ENCODE data around the gene RNF4.

- TF ChIP-seq CTCF (conservative IDR thresholded peaks at IDR 0.05; ENCODE audit: low read depth, low read length): no peak
- no peak for TF ChIP-seq EZH2 (IDR thresholded peaks at IDR 0.05; ENCODE audit: borderline replicate concordance, low read depth, low read length, poor library complexity, severe bottlenecking)
Measured at GRCh38 chr4:2448589-2448988, 20.3 kb upstream of the RNF4 start.
